ENCODE results near the gene SAMD11.

DNA sequence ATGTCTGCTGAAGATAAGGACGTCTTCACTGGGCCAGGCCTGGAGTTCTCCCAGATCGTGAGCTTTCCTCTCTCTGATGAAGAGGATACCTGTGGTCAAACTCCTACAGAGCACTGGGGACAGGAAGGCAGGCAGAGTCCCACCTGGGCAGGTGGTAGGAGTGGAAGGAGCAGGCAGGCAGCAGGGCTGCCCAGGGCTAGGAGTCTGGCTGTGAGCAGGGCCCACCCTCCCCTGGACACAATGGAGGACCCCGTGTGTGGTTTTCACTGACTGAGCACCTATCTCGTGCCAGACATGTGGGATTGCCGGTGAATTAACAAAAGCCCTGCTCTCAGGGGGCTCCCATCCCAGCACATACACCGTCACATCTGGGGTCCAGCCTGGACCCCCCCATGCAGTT lies 4.9 kb upstream of the SAMD11 start:
- TF ChIP-seq, protein P1, sequence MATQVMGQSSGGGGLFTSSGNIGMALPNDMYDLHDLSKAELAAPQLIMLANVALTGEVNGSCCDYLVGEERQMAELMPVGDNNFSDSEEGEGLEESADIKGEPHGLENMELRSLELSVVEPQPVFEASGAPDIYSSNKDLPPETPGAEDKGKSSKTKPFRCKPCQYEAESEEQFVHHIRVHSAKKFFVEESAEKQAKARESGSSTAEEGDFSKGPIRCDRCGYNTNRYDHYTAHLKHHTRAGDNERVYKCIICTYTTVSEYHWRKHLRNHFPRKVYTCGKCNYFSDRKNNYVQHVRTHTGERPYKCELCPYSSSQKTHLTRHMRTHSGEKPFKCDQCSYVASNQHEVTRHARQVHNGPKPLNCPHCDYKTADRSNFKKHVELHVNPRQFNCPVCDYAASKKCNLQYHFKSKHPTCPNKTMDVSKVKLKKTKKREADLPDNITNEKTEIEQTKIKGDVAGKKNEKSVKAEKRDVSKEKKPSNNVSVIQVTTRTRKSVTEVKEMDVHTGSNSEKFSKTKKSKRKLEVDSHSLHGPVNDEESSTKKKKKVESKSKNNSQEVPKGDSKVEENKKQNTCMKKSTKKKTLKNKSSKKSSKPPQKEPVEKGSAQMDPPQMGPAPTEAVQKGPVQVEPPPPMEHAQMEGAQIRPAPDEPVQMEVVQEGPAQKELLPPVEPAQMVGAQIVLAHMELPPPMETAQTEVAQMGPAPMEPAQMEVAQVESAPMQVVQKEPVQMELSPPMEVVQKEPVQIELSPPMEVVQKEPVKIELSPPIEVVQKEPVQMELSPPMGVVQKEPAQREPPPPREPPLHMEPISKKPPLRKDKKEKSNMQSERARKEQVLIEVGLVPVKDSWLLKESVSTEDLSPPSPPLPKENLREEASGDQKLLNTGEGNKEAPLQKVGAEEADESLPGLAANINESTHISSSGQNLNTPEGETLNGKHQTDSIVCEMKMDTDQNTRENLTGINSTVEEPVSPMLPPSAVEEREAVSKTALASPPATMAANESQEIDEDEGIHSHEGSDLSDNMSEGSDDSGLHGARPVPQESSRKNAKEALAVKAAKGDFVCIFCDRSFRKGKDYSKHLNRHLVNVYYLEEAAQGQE (IDR thresholded peaks at IDR 0.05), result no peak
- no peak for TF ChIP-seq CTCF (IDR thresholded peaks at IDR 0.05; ENCODE audit: low read depth, low read length, missing input control)
- no peak for TF ChIP-seq HNF4A (conservative IDR thresholded peaks at IDR 0.05)
- TF ChIP-seq, protein P2, sequence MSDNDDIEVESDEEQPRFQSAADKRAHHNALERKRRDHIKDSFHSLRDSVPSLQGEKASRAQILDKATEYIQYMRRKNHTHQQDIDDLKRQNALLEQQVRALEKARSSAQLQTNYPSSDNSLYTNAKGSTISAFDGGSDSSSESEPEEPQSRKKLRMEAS (IDR thresholded peaks at IDR 0.05), result no peak
- TF ChIP-seq TAF1 (conservative IDR thresholded peaks at IDR 0.05), result no peak
- no peak for TF ChIP-seq RAD21 (IDR thresholded peaks at IDR 0.05)
- TF ChIP-seq EGR1 (IDR thresholded peaks at IDR 0.05; ENCODE audit: low read depth in 2 of 2), result no peak
